Fibroblast of skin of scalp (primary cell): ENCODE results near the gene BICD2. TPM values are rescaled to one million over a fixed set of nuclear protein-coding genes. Genes with fewer than 3 reads are reported as not detected.
A peak's percentile ranks its signal among the peaks of the same experiment; 100 is the strongest.
"Not testable (repeated sequence)": the region's sequence is repeated elsewhere in the genome, so short reads cannot be mapped to it uniquely, and the experiment has no call there.

Experiments used
- DNase-seq: peaks from one replicate; pipeline ENCODE4 v3.0.0-alpha.2; 2013
- polyA plus RNA-seq, 2 experiments: library from polyadenylated mRNA; unstranded; fragments of 120-200 nt; gene quantifications; one replicate each; pipeline ENCODE4 v1.2.1, GENCODE V29; 2013; ENCODE audit not compliant: insufficient read length in 2 of 2

The BICD2 gene
- 26.9 TPM for polyA plus RNA-seq (2013, experiment 1 of 2; ENCODE audit: insufficient read length)
- polyA plus RNA-seq (2013, experiment 2 of 2; ENCODE audit: insufficient read length), result 28.0 TPM

DNA sequence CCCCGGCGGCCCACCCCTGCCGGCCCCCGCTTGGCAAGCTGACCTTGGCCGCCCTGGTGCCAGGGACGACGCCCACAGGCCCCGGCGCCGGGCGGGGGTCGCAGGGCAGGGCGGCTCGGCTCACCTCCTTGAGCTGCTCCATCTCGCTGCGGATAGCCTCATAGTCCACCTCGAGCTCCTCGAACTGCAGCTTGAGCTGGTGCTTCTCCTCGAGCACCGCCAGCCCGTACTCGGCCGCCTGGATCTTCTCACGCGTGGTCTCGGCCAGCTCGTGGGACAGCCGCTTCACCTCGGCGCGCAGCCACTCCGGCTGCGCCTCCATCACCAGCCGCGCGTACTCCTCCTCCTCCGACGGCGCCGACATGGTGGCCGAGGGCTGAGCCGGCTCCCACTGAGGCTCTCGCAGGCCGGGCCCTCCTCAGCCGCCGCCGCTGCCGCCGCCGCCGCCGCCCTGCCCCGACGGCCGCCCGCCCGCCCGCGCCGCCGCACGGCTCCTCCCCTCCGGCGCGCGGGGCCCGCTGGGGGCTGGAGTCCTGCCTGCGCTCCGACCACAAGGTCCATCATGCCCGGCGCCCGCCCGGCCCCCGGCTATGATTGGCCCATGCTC is at the start of gene BICD2:
TSS of gene BICD2 (minus strand) at position 453 of the 607 bp plus-strand sequence. CDS start at position 364, 89 bp downstream.
- DNase-seq, result no peak

DNA sequence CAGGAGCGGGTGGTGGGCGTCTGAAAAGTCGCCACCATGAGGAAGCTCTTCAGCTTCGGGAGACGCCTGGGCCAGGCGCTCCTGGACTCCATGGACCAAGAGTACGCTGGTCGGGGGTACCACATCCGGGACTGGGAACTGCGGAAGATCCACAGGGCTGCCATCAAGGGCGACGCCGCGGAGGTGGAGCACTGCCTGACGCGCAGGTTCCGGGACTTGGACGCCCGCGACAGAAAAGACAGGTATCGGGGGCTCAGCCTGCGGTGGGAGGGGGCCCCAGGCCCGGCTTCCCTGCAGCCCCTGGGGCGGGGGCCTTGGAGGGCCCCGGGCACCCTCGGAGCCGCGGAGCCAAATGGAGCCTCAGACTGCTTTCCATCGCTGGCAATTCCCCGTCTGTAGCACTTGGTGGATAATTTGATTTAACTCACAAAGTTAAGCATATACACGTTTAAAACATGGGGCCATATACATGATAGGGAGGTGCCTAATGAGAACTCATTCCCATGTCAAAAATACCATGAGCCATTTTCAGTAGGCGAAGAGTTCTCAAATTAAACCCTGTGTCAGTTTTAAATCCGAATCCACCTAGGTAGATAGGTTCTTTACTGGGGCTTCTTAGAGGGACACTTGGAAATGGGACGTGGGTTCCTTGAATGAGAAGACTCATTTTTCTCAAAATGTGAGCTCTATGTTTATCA is 45.1 kb upstream of the BICD2 start:
- not testable (repeated sequence) for DNase-seq

DNA sequence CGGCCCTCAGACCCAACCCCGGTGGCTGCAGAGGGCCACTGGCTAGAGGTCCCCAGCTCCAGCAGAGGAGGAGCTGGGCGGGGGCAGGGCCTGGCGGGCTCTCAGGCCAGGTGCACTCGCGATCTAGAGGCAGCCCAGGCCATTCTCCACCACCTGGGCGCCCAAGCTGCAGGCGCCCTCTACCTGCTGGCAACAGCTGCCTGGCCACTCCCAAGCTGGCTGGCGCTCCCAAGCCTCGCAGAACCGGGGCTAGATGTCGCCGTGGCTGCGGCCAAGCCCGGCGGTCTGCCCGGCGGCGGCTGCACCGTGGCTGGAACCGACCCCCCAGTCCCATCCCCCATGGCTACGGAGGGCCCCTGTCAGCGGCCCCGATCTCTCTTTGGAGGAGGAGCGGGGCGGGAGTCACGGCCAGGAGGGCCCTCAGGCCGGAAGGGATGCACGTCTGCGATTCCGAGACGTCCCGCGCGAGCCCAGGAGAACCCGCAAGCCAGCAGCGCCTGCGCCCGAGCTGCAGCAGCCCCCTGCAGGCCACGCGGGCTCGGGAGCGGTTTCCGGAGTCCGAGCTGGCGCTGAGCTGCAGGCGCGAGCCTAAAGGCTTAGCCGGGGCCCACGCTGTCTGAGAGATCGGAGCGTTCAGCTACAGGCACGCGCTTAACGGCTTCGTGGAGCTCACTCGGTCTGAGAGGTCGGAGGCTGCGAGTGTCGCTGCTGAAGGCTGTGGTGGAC is 44.3 kb upstream of the BICD2 start:
- DNase-seq, result peak; percentile 69

- no peak for DNase-seq
Measured at GRCh38 chr9:92807757-92808725, 43.4 kb upstream of the BICD2 start.

DNA sequence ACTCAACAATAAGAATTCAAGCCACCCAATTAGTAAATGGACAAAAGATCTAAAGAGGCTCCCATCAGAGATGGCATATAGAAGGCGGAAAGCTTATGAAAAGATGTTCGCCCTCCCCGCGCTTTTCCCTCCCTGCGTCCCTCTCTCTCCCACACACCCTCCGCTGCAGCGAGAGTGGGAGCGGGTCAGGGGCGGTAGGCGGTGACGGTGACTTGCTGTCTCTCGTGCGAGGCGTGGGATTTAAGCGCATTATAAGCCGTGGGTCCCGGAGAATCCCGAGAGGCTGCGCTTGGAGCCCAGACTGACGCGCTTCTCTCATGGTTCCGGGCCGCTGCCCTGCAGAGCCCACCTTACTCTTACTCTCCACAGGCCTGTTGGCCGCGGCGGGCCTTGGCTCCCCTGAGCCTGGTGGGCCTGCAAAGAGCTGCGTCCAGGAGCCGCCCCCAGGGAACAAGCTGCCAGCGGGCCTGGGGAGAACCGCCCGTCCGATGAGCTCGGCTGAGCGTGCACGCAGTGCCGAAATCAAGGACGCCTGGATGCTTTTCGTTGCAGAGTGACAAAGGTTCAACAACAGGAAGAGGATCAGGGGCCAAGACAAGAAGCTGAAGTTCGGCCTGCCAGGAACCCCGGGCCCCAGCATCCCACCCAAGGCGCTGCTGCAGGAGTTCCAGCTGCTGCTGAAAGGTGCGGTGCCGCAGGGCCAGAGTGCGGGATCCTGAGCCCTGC is 42.6 kb upstream of the BICD2 start:
- DNase-seq, result no peak

GRCh38 chr9:92804727-92805126 is 40.1 kb upstream of the BICD2 start:
- peak; percentile 25 for DNase-seq

DNA sequence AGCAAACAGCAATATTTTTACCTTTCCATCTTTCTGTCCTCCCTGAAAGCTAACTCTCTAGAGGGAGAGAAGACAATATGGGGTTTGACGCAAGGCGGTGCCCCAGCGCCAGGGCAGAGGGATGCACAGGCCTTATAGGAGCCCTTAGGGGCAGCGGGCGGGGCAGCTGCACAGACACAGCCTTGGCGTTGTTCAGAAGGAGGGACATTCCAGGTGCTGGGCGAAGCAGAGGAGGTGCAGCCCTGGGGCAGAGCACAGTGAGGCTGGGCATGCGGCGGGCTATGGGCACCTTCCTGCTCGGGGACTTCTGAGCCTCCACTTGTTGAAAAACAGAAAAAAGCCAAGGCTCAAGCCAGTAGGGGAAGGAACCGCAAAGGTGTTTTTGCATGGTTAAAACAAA is 33.7 kb upstream of the BICD2 start:
- DNase-seq, result no peak

GRCh38 chr9:92796337-92796804 is 31.7 kb upstream of the BICD2 start:
- DNase-seq, result not testable (repeated sequence)

DNA sequence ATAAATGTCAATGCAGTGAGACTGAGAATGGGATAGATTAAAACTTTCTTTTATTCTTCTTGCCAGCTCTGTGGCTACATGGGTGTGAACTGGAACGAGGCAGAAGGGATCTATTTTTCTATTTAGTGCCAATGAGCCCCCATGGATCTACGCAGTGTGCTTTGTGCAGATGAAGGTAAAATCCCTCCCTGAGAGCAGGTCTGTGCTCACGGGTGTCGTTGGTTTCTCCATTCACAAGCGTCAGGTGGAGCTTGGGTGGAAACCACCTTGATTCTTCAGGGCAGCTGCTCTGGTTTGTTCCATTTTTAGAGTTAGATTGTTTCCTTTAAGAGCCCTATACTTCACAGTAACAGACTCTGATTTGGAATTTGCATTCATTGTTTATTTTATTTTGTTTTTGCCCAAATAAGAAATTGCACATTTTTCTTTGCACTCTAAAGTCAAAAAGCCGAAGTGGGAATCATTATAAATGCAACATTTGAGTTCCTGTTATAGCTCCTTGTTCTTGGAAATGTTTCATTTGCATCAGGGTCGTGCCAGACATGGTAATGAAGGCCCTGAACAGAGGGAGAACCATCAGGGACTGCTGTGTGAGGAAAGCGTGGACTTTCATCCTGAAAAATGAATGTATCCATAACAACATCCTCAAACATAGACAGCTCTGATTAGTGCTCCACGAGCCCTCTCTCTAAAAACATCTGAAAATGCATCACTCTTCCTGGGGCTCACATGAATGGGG is 31.1 kb upstream of the BICD2 start:
- no peak for DNase-seq

DNA sequence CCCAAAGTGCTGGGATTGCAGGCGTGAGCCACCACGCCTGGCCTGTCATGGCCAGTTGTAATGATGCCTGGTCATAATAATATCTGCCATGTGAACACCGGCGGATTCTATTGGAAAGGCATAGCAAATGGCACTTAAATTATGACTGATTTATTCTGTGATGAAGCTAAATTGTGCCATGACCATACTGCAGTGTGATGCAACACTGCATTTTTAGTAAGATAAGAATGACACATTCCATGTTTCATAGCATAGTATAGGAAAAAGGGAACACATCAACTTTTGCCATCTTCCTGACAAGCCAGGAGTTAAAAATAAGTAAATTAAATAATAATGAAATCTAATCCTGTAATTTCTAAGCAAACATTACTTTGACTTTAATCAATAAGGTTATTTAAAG is 30.4 kb upstream of the BICD2 start:
- no peak for DNase-seq

- DNase-seq, result no peak
Measured at GRCh38 chr9:92794426-92794825, 29.8 kb upstream of the BICD2 start.

DNA sequence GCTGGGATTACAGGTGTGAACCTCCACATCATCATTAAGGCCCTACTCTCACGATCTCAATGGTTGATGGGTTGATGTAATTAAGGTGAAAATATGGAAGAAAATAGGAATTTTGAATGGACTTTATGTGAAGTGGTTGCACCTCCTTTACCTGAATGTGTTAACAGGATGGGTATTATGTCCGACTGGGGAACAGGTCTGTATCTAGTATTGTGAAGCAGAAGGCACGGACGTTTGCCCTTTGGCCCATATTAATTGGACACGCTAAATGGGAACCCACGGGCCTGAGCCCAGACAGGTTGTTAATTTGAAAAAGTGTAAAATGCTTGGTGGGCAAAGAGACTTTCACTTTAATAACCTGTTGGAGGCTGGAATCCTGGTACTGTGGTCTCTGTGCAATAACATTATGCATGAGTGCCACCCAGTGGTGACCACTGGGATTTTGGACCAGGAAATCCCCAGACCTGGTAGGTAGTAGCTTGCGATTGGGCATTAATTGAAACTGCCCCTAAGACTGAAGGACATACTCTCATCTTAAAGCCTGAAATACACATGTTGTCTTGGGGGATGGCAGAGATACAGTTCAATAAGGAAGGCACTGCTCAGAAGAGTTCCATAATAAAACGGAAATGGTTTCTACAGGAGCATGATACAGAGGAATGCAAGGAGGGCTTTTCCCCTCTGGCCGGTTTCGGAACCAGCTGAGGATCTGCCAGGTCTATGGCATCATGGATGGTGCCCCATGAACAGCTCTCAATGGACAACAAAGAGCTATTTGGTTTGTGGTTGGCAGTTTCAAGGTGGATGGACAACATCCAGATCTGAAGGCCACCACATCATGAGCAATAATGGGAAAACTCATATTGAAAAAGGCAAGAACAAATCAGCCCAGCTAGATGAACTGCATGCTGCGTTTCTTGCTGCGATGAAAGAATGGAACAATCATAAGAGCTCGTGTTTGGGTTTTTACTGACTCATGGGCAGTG is 26.2 kb upstream of the BICD2 start:
- peak; percentile 70 for DNase-seq

DNA sequence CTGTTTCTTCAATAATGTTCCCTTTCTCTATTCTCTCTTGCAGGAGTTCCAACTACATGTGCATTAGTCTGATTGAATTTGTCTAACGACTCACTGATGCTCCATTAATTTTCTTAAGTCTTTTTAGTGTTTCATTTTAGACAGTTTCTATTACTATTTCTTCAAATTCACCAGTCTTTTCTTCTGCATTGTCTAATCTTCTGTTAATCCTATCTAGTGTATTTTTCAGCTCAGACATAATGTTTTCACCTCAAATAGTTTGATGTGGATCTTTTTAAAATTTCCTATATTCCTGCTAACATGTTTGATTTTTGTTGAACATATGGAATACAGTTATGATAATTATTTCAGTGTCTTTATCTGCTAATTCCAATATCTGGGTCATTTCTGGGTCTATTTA is 21.7 kb upstream of the BICD2 start:
- no peak for DNase-seq

- no peak for DNase-seq
Measured at GRCh38 chr9:92781899-92782298, 17.3 kb upstream of the BICD2 start.

DNA sequence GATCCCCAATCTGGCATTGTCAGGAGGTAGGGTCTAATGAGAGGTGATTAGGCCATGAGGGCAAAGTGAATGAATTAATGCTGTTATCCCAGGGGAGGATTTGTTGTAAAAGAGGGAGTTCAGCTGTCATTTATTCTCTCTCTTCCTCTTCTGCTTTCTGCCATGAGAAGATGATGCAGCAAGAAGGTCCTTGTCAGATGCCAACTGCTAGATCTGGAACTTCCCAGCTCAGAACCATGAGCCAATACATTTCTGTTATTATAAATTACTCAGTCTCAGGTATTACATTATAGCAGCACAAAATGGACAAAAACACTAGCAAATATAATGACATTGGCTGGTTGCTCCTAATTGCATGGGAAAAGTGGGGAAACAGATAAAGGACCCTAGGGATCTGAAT is 15.6 kb upstream of the BICD2 start:
- no peak for DNase-seq

DNA sequence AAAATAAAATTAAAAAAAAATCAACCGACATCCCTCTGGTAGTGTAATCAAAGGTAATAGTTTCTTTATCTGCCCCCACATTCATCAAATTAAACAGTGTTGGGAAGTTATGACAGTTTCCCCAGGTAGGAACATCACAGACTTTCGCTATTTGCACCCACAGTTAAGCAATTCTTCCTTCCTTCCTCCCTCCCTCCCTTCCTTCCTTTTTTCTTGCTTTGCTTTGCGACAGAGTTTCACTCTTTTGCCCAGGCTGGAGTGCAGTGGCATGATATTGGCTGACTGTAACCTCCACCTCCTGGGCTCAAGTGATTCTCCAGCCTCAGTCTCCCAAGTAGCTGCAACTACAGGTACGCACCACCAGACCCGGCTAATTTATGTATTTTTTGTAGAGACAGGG is 10.8 kb upstream of the BICD2 start:
- no peak for DNase-seq

DNA sequence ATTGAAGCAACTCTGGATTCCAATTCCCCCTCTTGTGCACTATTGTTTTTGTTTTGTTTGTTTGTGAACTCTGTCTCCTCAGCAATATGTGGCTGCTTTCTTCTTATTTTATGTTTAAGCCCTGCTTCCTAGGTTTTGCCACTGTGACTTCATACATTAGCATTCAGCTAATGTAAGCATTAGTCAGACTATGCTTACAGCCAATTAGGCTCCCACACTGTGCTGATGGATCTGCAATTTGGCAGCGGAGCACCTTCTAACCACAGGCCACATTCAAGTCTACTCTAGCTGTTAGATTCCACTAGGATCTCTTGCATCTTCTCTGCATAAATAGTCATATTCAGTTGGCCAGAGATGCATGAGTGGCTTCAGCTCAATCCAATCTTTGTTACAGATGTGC is 9.6 kb upstream of the BICD2 start:
- DNase-seq, result peak; percentile 84

DNA sequence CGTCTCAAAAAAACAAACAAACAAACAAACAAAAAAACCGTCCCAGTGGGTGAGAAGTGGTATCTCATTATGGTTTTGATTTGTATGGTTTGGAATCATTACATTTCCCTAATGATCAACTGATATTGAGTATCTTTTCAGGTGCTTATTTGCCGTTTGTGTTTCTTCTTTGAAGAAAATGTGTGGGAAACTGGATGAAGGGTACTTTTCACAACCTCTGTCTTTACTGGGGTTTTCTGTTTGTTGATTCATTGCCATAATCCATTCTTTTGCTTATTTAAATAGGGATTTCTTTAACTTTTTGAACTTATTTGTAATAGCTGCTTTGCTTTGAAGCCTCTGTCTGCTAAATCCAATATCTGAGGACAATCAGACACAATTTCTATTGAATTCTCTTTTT is 9.2 kb upstream of the BICD2 start:
- DNase-seq, result no peak

DNA sequence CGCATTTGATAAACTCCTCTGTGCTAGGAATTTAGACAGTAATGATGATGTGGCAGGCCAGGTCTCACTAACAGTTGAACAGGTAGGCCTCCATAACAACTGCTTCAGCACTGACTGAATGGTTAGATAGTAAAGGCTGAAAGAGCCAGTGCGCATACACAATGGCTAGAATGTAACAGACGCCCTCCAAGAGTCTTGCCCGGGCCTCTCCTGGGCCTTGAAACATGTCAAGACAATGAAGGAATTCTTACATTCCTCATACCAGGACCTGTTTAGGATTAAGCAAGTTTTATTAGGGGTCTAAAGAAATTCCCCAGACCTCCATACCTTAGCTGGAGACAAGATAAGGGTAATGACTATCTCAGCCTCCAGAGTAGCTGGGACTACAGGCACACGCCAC is 6.7 kb upstream of the BICD2 start:
- DNase-seq, result no peak
